ENCODE results near the gene DNAI4. TPM values are rescaled to one million over a fixed set of nuclear protein-coding genes. Genes with fewer than 3 reads are reported as not detected.

The DNAI4 gene
- total and polyA plus RNA-seq, 2 experiments from 2014 or later: 3.2 to 9.9 TPM

DNA sequence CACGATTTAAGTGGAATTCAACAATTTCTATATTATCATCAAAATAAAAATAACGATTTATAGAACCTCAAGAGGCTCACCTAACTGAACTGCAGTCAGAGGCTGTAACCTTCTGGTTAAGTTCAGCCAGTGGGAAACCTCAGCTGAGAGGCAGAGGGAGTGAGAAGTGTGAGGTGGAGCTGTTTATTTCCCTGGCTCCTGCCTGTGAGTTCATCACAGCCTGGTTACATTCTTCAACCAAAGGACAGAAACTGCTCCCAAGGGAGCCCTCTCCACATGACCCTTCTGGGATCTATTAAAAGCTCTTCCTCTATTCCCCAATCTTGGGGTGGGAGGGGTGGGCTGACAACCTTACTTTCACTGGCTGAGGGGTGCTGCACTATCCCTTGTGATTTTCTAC lies 150.2 kb downstream of the DNAI4 start:
- H3K27ac ChIP-seq: no peak overlapping the region
- no peaks in the 10 kb centered on the region for H3K27me3 ChIP-seq (replicated peaks; ENCODE audit: insufficient read depth)
- no peaks in the 10 kb centered on the region for H3K79me2 ChIP-seq (ENCODE audit: insufficient read depth)
- WGBS, 2 experiments (ENCODE audit: low coverage in 1 of 2, low lambda C conversion rate in 2 of 2, missing lambda C conversion rate in 2 of 2): 32 to 50% methylated on average over 2 of the region's 2 CpGs
- in situ Hi-C loops (cut with MboI): no loop called here
- H2AFZ ChIP-seq: no peak overlapping the region
- no peaks in the 10 kb centered on the region for H3F3A ChIP-seq (ENCODE audit: insufficient read depth)
- H3K4me2 ChIP-seq (ENCODE audit: unreplicated experiment): no peak overlapping the region
- H3K4me3 ChIP-seq: no peak overlapping the region
- no peaks in the 10 kb centered on the region for H3K9me3 ChIP-seq (ENCODE audit: low read depth)
- H4K20me1 ChIP-seq (ENCODE audit: insufficient read depth): no peaks in the 10 kb centered on the region
- no peaks in the 10 kb centered on the region for H3K9me2 ChIP-seq (ENCODE audit: insufficient read depth)
- DNase-seq: no peak
- TF ChIP-seq EZH2 (IDR thresholded peaks at IDR 0.05; ENCODE audit: insufficient read depth, poor library complexity, severe bottlenecking) (no peak), EZH2phosphoT487 (IDR thresholded peaks at IDR 0.05; ENCODE audit: insufficient read depth, low read depth) (no peak)
- no peak overlapping the region for H3K9ac ChIP-seq
- H3K4me1 ChIP-seq (ENCODE audit: insufficient read depth): peaks cover 10% of the 10 kb centered on the region
- H3K36me3 ChIP-seq (ENCODE audit: low read depth): no peaks in the 10 kb centered on the region

DNA sequence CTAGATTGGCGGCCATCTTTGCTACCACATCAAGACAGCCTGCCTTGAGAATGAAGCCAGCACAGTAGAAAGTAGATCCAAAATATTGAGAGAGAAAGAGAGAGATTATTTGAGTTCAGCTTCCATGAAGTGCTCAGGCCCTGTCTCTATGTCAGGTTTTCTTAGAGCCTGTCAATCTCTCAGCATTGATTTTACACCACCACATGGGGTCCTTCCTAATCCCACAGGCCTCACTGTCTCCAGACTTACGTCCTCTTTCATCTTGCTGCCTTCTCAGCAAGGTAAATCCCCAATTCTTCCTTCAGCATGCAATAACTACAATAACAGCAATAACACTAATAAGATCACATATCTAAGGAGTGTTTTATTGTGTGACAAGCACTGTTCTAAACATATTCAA lies 151.4 kb downstream of the DNAI4 start:
- Histone ChIP-seq H3K4me1 (ENCODE audit: insufficient read depth) (peaks cover 1% of the 10 kb centered on the region), H3F3A (ENCODE audit: insufficient read depth) (no peaks in the 10 kb centered on the region), H3K27ac (no peak overlapping the region), H3K4me2 (ENCODE audit: unreplicated experiment) (no peak overlapping the region), H3K9me3 (ENCODE audit: low read depth) (no peaks in the 10 kb centered on the region), H3K9me2 (ENCODE audit: insufficient read depth) (no peaks in the 10 kb centered on the region), H3K79me2 (ENCODE audit: insufficient read depth) (no peaks in the 10 kb centered on the region), H3K9ac (no peak overlapping the region), H3K36me3 (ENCODE audit: low read depth) (no peaks in the 10 kb centered on the region), H3K27me3 (replicated peaks; ENCODE audit: insufficient read depth) (no peaks in the 10 kb centered on the region), H3K4me3 (no peak overlapping the region), H4K20me1 (ENCODE audit: insufficient read depth) (no peaks in the 10 kb centered on the region), H2AFZ (no peak overlapping the region)
- no peak for DNase-seq
- TF ChIP-seq EZH2phosphoT487 (IDR thresholded peaks at IDR 0.05; ENCODE audit: insufficient read depth, low read depth): no peak
- TF ChIP-seq EZH2 (IDR thresholded peaks at IDR 0.05; ENCODE audit: insufficient read depth, poor library complexity, severe bottlenecking): no peak
- WGBS, 2 experiments (ENCODE audit: low coverage in 1 of 2, low lambda C conversion rate in 2 of 2, missing lambda C conversion rate in 2 of 2): 88 to 93% methylated on average over 2 of the region's 2 CpGs
- in situ Hi-C loops (cut with MboI): no loop called here

GRCh38 chr1:66770694-66771093 lies 154.0 kb downstream of the DNAI4 start:
- Histone ChIP-seq H3K4me1 (ENCODE audit: insufficient read depth) (no peaks in the 10 kb centered on the region), H3K36me3 (ENCODE audit: low read depth) (no peaks in the 10 kb centered on the region), H3K9me2 (ENCODE audit: insufficient read depth) (no peaks in the 10 kb centered on the region), H4K20me1 (ENCODE audit: insufficient read depth) (no peaks in the 10 kb centered on the region), H3K79me2 (ENCODE audit: insufficient read depth) (no peaks in the 10 kb centered on the region), H3K9me3 (ENCODE audit: low read depth) (no peaks in the 10 kb centered on the region), H3K4me3 (no peak overlapping the region), H3K4me2 (ENCODE audit: unreplicated experiment) (no peak overlapping the region), H3K27me3 (replicated peaks; ENCODE audit: insufficient read depth) (no peaks in the 10 kb centered on the region), H3K9ac (no peak overlapping the region), H2AFZ (no peak overlapping the region), H3F3A (ENCODE audit: insufficient read depth) (no peaks in the 10 kb centered on the region), H3K27ac (no peak overlapping the region)
- DNase-seq: no peak
- in situ Hi-C loops (cut with MboI): no loop called here
- no peak for TF ChIP-seq EZH2phosphoT487 (IDR thresholded peaks at IDR 0.05; ENCODE audit: insufficient read depth, low read depth)
- no peak for TF ChIP-seq EZH2 (IDR thresholded peaks at IDR 0.05; ENCODE audit: insufficient read depth, poor library complexity, severe bottlenecking)
- 68 to 72% methylated on average over 4 of the region's 4 CpGs for WGBS, 2 experiments (ENCODE audit: low coverage in 1 of 2, low lambda C conversion rate in 2 of 2, missing lambda C conversion rate in 2 of 2)

- H2AFZ ChIP-seq: no peak overlapping the region
- H3K27ac ChIP-seq: no peak overlapping the region
- no peak for DNase-seq
- H3K4me2 ChIP-seq (ENCODE audit: unreplicated experiment): no peak overlapping the region
- H3K27me3 ChIP-seq (replicated peaks; ENCODE audit: insufficient read depth): no peaks in the 10 kb centered on the region
- H4K20me1 ChIP-seq (ENCODE audit: insufficient read depth): no peaks in the 10 kb centered on the region
- H3K4me3 ChIP-seq: no peak overlapping the region
- H3K9ac ChIP-seq: no peak overlapping the region
- no peaks in the 10 kb centered on the region for H3K4me1 ChIP-seq (ENCODE audit: insufficient read depth)
- H3K9me3 ChIP-seq (ENCODE audit: low read depth): no peaks in the 10 kb centered on the region
- H3K9me2 ChIP-seq (ENCODE audit: insufficient read depth): no peaks in the 10 kb centered on the region
- WGBS, 2 experiments (ENCODE audit: low coverage in 1 of 2, low lambda C conversion rate in 2 of 2, missing lambda C conversion rate in 2 of 2): 96 to 100% methylated on average over 2 of the region's 2 CpGs
- no peaks in the 10 kb centered on the region for H3F3A ChIP-seq (ENCODE audit: insufficient read depth)
- H3K36me3 ChIP-seq (ENCODE audit: low read depth): no peaks in the 10 kb centered on the region
- TF ChIP-seq EZH2phosphoT487 (IDR thresholded peaks at IDR 0.05; ENCODE audit: insufficient read depth, low read depth): no peak
- TF ChIP-seq EZH2 (IDR thresholded peaks at IDR 0.05; ENCODE audit: insufficient read depth, poor library complexity, severe bottlenecking): no peak
- in situ Hi-C loops (cut with MboI): no loop called here
- H3K79me2 ChIP-seq (ENCODE audit: insufficient read depth): no peaks in the 10 kb centered on the region
These were observed 154.4 kb downstream of the DNAI4 start for GRCh38 chr1:66770240-66770639.
